GM18526 (cell line): ENCODE measurements around the gene NACAD.

Source experiments
- POLR2A ChIP-seq: IDR thresholded peaks from 3 replicates; pipeline ENCODE4 v1.6.1; 2011; ENCODE audit not compliant: insufficient read length; ENCODE audit errors: extremely low read depth

NACAD gene

GRCh38 chr7:45104844-45105587 is 16.2 kb upstream of the NACAD start:
- TF ChIP-seq POLR2A: no peak

GRCh38 chr7:45103958-45104843 is 15.4 kb upstream of the NACAD start:
- no peak for TF ChIP-seq POLR2A

- no peak for TF ChIP-seq POLR2A
These were observed 14.3 kb upstream of the NACAD start for GRCh38 chr7:45102785-45103712.

- TF ChIP-seq POLR2A: no peak
These were observed 13.0 kb upstream of the NACAD start for GRCh38 chr7:45101748-45102147.

- no peak for TF ChIP-seq POLR2A
These were observed 12.2 kb upstream of the NACAD start for GRCh38 chr7:45100761-45101480.

GRCh38 chr7:45099891-45100760 is 11.4 kb upstream of the NACAD start:
- TF ChIP-seq POLR2A: no peak

GRCh38 chr7:45098983-45099839 is 10.4 kb upstream of the NACAD start:
- TF ChIP-seq POLR2A: no peak

GRCh38 chr7:45092931-45093235 is 4.1 kb upstream of the NACAD start:
- TF ChIP-seq POLR2A: no peak

- TF ChIP-seq POLR2A: no peak
These were observed 3.5 kb upstream of the NACAD start for GRCh38 chr7:45092100-45092930.

GRCh38 chr7:45089341-45089891 is 647 bp upstream of the NACAD start:
- no peak for TF ChIP-seq POLR2A

- no peak for TF ChIP-seq POLR2A
These were observed 545 bp downstream of the NACAD start for GRCh38 chr7:45088146-45088701.
